Fibroblast of villous mesenchyme (primary cell): Measurements from ENCODE around the gene NOSIP. TPM values are rescaled to one million over a fixed set of nuclear protein-coding genes. Genes with fewer than 3 reads are reported as not detected.
A peak's percentile ranks its signal among the peaks of the same experiment; 100 is the strongest.

Experiments used
- DNase-seq: peaks from one replicate; pipeline ENCODE4 v3.0.0-alpha.2; 2010; ENCODE audit warnings: low read depth
- H3K4me3 ChIP-seq: 2 replicates; pipeline ENCODE4 v1.5.1; 2011; ENCODE audit warnings: low read depth, mild to moderate bottlenecking, low read length
- CTCF ChIP-seq: IDR thresholded peaks from 2 replicates; pipeline ENCODE4 v1.5.1; 2012; ENCODE audit warnings: low read depth, mild to moderate bottlenecking, low read length; ENCODE audit not compliant: insufficient read depth
- total RNA-seq: library from RNA; depleted of rRNA; stranded (reverse); fragments of >200 nt; gene quantifications from 2 replicates; pipeline ENCODE4 v1.2.3, GENCODE V29; 2012

Gene NOSIP
- total RNA-seq, 1 donor = 76.9 TPM

GRCh38 chr19:49581007-49581508 is 702 bp upstream of the NOSIP start, which contains the start of gene PRRG2:
TSS of gene PRRG2 (plus strand) at chr19:49581316. CDS start at chr19:49583220, 1,904 bp downstream.
- DNase-seq = no peak
- peak within 1 kb of the TSS; percentile 95 for H3K4me3 ChIP-seq

GRCh38 chr19:49579947-49580263 is 451 bp downstream of the NOSIP start:
- DNase-seq = no peak
- H3K4me3 ChIP-seq = peak overlapping the region; percentile 95
- no peak for TF ChIP-seq CTCF

More at GRCh38 chr19:49581007-49581508, 702 bp upstream of the NOSIP start, which contains the start of gene PRRG2:
- no peak for TF ChIP-seq CTCF

GRCh38 chr19:49579193-49579592 is 1.2 kb downstream of the NOSIP start:
- no peak for TF ChIP-seq CTCF
- DNase-seq = no peak
- peak overlapping the region; percentile 95 for H3K4me3 ChIP-seq

- no peak for TF ChIP-seq CTCF
- DNase-seq = no peak
Measured at GRCh38 chr19:49574206-49574755, 6.1 kb downstream of the NOSIP start.

DNA sequence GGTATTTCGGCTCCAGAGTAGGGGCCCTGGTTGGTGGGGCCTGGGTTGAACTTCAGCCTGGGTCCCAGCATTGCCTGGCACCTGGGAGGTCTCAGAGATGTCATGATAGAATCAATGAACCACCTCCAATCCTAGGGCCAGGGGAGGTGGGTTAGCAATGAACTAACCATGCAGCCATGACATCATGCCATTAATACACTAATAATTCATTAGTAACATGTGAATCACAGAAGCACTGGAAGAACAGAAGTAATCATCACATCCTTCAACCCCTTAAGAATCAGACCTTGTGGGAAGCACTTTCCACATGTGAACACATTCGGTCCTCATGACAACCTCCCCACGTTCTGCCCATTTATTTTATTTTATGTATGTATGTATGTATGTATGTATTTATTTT is 6.9 kb downstream of the NOSIP start:
- TF ChIP-seq CTCF = no peak
- H3K4me3 ChIP-seq = no peak overlapping the region
- no peak for DNase-seq

More at GRCh38 chr19:49574206-49574755, 6.1 kb downstream of the NOSIP start:
- no peak overlapping the region for H3K4me3 ChIP-seq

DNA sequence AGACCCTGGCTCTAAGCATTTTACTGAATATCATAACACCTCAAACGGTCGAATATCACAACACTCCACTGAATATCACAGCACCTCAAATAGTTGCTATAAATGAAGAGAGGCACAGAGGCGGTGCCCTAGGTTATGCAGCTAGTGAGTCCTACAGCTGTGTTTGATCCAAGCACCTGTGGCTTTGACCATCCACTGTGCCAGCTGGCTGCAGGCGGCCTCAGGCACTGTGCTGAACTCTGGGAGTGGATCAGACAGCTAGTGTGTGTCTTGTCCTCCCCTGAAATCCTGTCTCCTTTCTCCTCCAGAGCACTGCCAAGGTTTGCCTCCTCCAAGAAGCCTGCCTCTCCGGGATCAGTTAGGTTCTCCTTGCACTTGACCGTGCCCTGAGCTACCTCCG is 7.3 kb downstream of the NOSIP start:
- DNase-seq = no peak
- no peak for TF ChIP-seq CTCF

More for the DNA sequence above, 7.3 kb downstream of the NOSIP start:
- no peak overlapping the region for H3K4me3 ChIP-seq
